ENCODE data around the gene LCLAT1. TPM values are rescaled to one million over a fixed set of nuclear protein-coding genes. Genes with fewer than 3 reads are reported as not detected.
A peak's percentile ranks its signal among the peaks of the same experiment; 100 is the strongest.

LCLAT1 gene
- total RNA-seq, 4 donors from 2014 or later, result 0.88 to 116 (median 33.3) TPM

- Histone ChIP-seq H3K9me3 (no peaks in the 10 kb centered on the region), H3K4me1 (no peaks in the 10 kb centered on the region), H3K36me3 (no peaks in the 10 kb centered on the region), H3K27me3 (no peaks in the 10 kb centered on the region), H3K27ac (no peak overlapping the region), H3K4me3 (no peak overlapping the region)
- intact Hi-C loops (cut with DNase I; ENCODE audit: low total_unique reads), result no loop called here
- TF ChIP-seq POLR2A (IDR thresholded peaks at IDR 0.05) (no peak), CTCF (IDR thresholded peaks at IDR 0.05) (no peak)
- DNase-seq, result no peak
Observed at GRCh38 chr2:30567317-30567716, 120.3 kb downstream of the LCLAT1 start.

GRCh38 chr2:30569946-30570345 is 122.9 kb downstream of the LCLAT1 start:
- no peak for DNase-seq
- Histone ChIP-seq H3K27me3 (no peaks in the 10 kb centered on the region), H3K36me3 (no peaks in the 10 kb centered on the region), H3K4me3 (no peak overlapping the region), H3K9me3 (no peaks in the 10 kb centered on the region), H3K27ac (no peak overlapping the region), H3K4me1 (no peaks in the 10 kb centered on the region)
- TF ChIP-seq POLR2A (IDR thresholded peaks at IDR 0.05) (no peak), CTCF (IDR thresholded peaks at IDR 0.05) (no peak)
- intact Hi-C loops (cut with DNase I; ENCODE audit: low total_unique reads), result no loop called here

- Histone ChIP-seq H3K27me3 (no peaks in the 10 kb centered on the region), H3K4me1 (no peaks in the 10 kb centered on the region), H3K9me3 (no peaks in the 10 kb centered on the region), H3K27ac (no peak overlapping the region), H3K36me3 (no peaks in the 10 kb centered on the region), H3K4me3 (no peak overlapping the region)
- DNase-seq, result no peak
- intact Hi-C loops (cut with DNase I; ENCODE audit: low total_unique reads), result no loop called here
- TF ChIP-seq POLR2A (IDR thresholded peaks at IDR 0.05) (no peak), CTCF (IDR thresholded peaks at IDR 0.05) (no peak)
Observed at GRCh38 chr2:30577151-30577550, 130.1 kb downstream of the LCLAT1 start.

GRCh38 chr2:30580391-30580790 is 133.3 kb downstream of the LCLAT1 start:
- no peaks in the 10 kb centered on the region for H3K9me3 ChIP-seq
- DNase-seq, result no peak
- intact Hi-C loops (cut with DNase I; ENCODE audit: low total_unique reads), result no loop called here
- no peaks in the 10 kb centered on the region for H3K4me1 ChIP-seq
- H3K36me3 ChIP-seq, result no peaks in the 10 kb centered on the region
- no peak for TF ChIP-seq POLR2A (IDR thresholded peaks at IDR 0.05)
- no peak for TF ChIP-seq CTCF (IDR thresholded peaks at IDR 0.05)
- no peak overlapping the region for H3K4me3 ChIP-seq
- H3K27me3 ChIP-seq, result no peaks in the 10 kb centered on the region
- H3K27ac ChIP-seq, result peak overlapping the region; percentile 37 to 79

GRCh38 chr2:30582521-30582920 is 135.5 kb downstream of the LCLAT1 start:
- TF ChIP-seq CTCF (IDR thresholded peaks at IDR 0.05) (no peak), POLR2A (IDR thresholded peaks at IDR 0.05) (no peak)
- Histone ChIP-seq H3K4me1 (no peaks in the 10 kb centered on the region), H3K27ac (peak overlapping the region in 1 of 2 donors; percentile 79), H3K9me3 (no peaks in the 10 kb centered on the region), H3K4me3 (no peak overlapping the region), H3K36me3 (no peaks in the 10 kb centered on the region), H3K27me3 (no peaks in the 10 kb centered on the region)
- no peak for DNase-seq
- intact Hi-C loops (cut with DNase I; ENCODE audit: low total_unique reads), result no loop called here

All from uterus (tissue), 4 donors.